GM03348 (cell line): ENCODE measurements around the gene PCDHGB2.
"Not testable (repeated sequence)": the region's sequence is repeated elsewhere in the genome, so short reads cannot be mapped to it uniquely, and the experiment has no call there.

Source experiments
- DNase-seq: peaks from one replicate; pipeline ENCODE4 v3.0.0; 2012; ENCODE audit warnings: low spot score

PCDHGB2 gene

DNA sequence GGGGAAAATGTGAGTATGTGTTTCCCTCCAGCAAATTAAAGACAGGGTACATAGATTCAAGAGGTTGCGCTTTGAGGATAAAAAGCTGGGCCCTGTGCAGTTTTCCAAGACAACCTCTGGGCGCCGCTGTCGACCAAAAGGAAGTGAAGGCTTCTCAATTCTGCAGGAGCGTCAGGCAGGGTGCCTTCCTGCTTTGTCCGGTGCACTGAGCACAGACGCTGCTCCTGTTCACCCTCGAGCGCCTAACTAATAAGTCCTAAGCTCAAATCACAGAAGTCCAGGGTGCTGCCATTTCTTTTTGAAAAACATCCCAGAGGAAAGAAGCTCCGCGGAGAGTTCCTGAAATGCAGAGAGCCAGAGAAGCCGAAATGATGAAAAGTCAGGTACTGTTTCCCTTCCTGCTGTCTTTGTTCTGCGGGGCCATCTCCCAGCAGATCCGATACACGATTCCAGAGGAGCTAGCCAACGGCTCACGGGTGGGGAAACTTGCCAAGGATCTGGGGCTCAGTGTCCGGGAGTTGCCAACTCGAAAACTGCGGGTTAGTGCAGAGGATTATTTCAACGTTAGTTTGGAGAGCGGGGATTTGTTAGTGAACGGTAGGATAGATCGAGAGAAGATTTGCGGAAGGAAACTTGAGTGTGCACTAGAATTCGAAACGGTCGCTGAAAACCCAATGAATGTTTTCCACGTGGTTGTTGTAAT, 9.7 kb upstream of the PCDHGB2 start, which contains the start of gene PCDHGB1:
Gene PCDHGB1 (plus strand): TSS at position 183 of the 703 bp plus-strand sequence. CDS start 162 bp downstream, at position 345.
- peak; percentile 68 for DNase-seq

DNA sequence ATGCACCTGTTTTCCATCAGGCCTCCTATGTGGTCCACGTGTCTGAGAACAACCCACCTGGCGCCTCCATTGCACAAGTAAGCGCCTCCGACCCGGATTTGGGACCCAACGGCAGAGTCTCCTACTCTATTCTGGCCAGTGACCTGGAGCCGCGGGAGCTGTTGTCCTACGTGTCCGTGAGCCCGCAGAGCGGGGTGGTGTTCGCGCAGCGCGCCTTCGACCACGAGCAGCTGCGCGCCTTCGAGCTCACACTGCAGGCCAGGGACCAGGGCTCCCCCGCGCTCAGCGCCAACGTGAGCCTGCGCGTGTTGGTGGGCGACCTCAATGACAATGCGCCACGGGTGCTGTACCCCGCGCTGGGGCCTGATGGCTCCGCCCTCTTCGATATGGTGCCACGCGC, 8.2 kb upstream of the PCDHGB2 start:
- no peak for DNase-seq

- DNase-seq, result peak; percentile 48
Observed at GRCh38 chr5:141354900-141355469, 4.8 kb upstream of the PCDHGB2 start, which contains the start of gene PCDHGA4. Gene PCDHGA4 (plus strand): TSS chr5:141355021. CDS start chr5:141355108, 87 bp downstream.

- no peak for DNase-seq
Observed at GRCh38 chr5:141355641-141356040, 4.2 kb upstream of the PCDHGB2 start.

DNA sequence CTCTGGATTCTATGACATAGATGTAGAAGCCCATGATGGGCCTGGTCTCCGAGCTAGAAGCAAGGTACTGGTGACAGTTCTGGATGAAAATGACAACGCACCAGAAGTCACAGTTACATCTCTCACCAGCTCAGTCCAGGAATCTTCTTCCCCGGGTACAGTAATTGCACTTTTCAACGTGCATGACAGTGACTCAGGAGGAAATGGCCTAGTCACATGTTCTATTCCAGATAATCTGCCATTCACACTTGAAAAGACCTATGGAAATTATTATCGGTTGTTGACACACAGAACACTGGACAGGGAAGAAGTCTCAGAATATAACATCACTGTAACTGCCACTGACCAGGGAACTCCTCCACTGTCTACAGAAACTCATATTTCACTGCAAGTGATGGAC, 3.7 kb upstream of the PCDHGB2 start:
- DNase-seq, result no peak

GRCh38 chr5:141356950-141357349, 2.8 kb upstream of the PCDHGB2 start:
- DNase-seq, result no peak

DNA sequence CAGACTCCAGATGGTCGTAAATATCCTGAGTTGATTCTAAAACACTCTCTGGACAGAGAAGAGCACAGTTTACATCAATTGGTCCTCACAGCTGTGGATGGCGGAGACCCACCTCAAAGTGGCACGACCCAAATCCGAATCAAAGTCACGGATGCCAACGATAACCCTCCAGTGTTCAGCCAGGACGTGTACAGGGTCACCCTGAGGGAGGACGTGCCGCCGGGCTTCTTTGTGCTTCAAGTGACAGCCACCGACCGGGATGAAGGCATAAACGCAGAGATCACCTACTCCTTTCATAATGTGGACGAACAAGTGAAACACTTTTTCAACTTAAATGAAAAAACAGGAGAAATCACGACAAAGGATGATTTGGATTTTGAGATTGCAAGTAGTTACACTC, 891 bp downstream of the PCDHGB2 start:
- DNase-seq, result no peak

DNA sequence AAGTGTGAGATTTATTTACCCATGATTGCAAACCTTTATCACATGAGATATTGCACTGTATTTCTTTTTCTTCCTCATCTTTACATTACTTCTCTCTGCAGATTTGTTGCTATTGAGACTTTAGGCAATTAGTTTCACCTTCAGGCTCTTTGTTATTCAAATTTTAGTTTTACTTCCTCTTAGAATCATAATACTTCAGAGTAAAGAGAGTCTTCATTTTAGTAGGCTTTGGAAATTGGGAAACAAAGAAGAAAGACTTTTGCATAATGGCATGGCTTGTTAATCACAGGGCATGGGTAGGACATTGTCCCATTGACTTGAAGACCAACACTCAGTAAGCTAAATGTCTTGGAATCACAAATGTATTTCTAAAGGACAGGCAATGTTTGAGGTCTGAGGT, 2.9 kb downstream of the PCDHGB2 start:
- DNase-seq, result no peak

- no peak for DNase-seq
Observed at GRCh38 chr5:141363952-141364660, 4.3 kb downstream of the PCDHGB2 start, which contains the start of gene PCDHGA5. Gene PCDHGA5 (plus strand): TSS chr5:141364162. CDS start chr5:141364331, 169 bp downstream.

DNA sequence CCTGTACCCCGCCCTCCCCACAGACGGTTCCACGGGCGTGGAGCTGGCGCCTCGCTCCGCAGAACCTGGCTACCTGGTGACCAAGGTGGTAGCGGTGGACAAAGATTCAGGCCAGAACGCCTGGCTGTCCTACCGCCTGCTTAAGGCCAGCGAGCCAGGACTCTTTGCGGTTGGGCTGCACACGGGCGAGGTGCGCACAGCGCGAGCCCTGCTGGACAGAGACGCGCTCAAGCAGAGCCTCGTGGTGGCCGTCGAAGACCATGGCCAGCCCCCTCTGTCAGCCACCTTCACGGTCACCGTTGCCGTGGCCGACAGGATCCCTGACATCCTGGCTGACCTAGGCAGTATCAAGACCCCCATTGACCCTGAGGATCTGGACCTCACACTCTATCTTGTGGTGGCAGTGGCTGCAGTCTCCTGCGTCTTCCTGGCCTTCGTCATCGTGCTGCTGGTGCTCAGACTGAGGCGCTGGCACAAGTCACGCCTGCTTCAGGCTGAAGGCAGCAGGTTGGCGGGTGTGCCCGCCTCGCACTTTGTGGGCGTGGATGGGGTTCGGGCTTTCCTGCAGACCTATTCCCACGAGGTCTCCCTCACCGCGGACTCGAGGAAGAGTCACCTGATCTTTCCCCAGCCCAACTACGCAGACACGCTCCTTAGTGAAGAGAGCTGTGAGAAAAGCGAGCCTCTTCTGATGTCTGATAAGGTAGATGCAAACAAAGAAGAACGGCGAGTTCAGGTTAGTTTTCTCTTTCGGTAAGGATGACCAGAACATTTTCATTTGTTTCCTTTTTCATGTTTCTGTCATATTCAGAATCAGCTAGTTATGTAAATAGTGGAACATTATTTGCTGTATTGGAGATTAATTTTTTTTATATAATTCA, 6.5 kb downstream of the PCDHGB2 start:
- DNase-seq, result no peak

- DNase-seq, result peak; percentile 86
Observed at GRCh38 chr5:141369994-141370848, 10.4 kb downstream of the PCDHGB2 start, which contains the start of gene PCDHGB3. Gene PCDHGB3 (plus strand): TSS chr5:141370242. CDS start chr5:141370395, 153 bp downstream.

DNA sequence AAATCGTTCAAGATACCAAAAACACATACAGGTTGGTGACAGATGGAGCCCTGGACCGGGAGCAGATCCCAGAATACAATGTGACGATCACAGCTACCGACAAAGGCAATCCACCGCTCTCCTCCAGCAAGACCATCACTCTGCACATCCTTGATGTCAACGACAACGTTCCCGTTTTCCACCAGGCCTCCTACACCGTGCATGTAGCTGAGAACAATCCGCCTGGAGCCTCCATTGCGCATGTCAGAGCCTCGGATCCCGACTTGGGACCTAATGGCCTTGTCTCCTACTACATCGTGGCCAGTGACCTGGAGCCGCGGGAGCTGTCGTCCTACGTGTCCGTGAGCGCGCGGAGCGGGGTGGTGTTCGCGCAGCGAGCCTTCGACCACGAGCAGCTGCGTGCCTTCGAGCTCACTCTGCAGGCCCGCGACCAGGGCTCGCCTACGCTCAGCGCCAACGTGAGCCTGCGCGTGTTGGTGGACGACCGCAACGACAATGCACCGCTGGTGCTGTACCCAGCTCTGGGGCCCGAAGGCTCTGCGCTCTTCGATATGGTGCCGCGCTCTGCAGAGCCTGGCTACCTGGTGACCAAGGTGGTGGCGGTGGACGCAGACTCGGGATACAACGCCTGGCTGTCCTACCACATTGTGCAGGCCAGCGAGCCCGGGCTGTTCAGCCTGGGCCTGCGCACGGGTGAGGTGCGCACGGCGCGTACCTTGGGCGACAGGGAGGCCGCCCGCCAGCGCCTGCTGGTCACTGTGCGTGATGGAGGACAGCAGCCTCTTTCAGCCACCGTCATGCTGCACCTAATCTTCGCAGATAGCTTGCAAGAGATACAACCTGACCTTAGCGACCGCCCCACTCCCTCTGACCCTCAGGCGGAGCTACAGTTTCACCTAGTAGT, 12.0 kb downstream of the PCDHGB2 start:
- no peak for DNase-seq

DNA sequence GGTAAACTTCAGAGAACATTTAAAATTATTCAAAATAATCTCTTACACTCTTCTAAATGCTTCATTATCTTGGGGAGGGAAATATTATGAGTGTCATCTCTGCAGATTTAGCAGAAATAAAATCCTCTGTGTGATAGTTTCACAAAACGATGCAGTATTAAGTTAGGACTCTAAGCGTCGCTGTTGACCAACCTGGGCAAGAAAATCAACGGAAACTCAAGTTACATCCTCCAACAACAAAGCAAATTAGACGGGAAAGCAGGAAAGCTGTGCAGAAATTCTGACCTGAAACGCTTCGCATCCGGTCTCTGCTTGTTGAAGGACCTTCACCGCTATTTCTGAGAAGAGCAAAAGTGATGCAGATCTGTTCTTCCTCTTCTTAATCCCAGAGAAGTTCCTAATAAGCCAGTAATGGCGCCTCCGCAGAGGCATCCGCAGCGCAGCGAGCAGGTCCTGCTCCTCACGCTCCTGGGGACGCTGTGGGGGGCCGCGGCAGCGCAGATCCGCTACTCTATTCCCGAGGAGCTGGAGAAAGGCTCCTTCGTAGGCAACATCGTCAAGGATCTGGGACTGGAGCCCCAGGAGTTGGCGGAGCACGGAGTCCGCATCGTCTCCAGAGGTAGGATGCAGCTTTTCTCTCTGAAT, 14.0 kb downstream of the PCDHGB2 start, which contains the start of gene PCDHGA6:
Gene PCDHGA6 (plus strand): TSS at position 219 of the 645 bp plus-strand sequence. CDS start 193 bp downstream, at position 412.
- peak; percentile 48 for DNase-seq

DNA sequence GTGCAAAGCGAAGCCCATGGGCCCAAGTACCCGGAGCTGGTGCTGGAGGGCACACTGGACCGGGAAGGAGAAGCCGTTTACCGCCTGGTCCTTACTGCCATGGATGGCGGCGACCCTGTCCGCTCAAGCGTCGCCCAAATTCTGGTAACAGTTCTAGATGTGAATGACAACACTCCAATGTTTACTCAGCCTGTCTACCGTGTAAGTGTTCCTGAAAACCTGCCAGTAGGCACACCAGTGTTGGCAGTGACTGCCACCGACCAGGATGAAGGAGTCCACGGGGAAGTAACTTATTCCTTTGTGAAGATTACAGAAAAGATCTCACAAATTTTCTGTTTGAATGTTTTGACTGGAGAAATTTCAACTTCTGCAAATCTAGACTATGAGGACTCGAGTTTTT, 14.8 kb downstream of the PCDHGB2 start:
- DNase-seq, result no peak

- not testable (repeated sequence) for DNase-seq
Observed at GRCh38 chr5:141375444-141376155, 15.8 kb downstream of the PCDHGB2 start.

DNA sequence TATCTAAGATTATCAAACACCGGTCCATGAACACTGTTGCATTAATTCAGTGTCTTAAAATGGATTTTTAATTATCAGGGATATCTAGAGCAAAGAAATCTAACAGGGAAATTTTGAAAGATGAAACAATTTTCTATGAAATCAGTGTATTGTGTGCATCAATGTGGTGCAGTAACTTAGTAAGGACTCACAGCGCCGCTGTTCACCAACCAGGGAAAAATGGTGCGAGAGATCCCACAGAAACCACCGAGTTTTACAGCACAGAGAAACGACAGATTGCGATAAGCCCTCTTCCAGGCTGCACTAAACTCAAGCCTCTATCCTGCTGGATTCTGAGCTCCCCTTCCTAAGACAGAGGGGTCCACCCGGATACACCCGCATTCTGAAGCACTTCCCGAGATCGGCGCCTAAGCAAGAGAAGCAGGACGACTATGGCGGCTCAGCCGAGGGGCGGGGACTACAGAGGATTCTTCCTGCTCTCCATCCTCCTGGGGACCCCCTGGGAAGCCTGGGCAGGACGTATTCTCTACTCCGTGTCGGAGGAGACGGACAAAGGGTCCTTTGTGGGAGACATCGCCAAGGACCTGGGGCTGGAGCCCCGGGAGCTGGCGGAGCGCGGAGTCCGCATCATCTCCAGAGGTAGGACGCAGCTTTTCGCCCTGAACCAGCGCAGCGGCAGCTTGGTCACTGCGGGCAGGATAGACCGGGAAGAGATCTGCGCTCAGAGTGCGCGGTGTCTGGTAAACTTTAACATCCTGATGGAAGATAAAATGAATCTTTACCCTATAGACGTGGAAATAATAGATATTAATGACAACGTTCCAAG, 22.9 kb downstream of the PCDHGB2 start, which contains the start of gene PCDHGA7:
Gene PCDHGA7 (plus strand): TSS at position 274 of the 826 bp plus-strand sequence. CDS start 158 bp downstream, at position 432.
- peak; percentile 53 for DNase-seq

DNA sequence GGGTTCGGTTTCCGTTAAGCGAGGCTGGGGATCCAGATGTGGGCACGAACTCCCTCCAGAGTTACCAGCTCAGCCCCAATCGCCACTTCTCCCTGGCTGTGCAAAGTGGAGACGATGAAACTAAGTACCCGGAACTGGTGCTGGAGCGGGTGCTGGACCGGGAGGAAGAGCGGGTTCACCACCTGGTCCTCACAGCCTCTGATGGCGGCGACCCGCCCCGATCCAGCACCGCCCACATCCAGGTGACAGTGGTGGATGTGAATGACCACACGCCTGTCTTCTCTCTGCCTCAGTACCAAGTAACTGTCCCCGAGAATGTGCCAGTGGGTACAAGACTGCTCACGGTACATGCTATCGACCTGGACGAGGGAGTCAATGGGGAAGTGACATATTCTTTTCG, 23.6 kb downstream of the PCDHGB2 start:
- no peak for DNase-seq
